ENCODE measurements around the gene EPB41L1.

The EPB41L1 gene

GRCh38 chr20:36266189-36266588, 111.6 kb downstream of the EPB41L1 start:
- DNase-seq = no peak

GRCh38 chr20:36267605-36268381, 113.3 kb downstream of the EPB41L1 start:
- DNase-seq = no peak

- DNase-seq = no peak
Measured at GRCh38 chr20:36268440-36269342, 114.2 kb downstream of the EPB41L1 start.

GRCh38 chr20:36269507-36269906, 115.0 kb downstream of the EPB41L1 start:
- DNase-seq = no peak

- DNase-seq = no peak
Measured at GRCh38 chr20:36270744-36271638, 116.5 kb downstream of the EPB41L1 start.

GRCh38 chr20:36271639-36272546, 117.4 kb downstream of the EPB41L1 start:
- no peak for DNase-seq

GRCh38 chr20:36272547-36273220, 118.1 kb downstream of the EPB41L1 start:
- DNase-seq = no peak

- DNase-seq = no peak
Measured at GRCh38 chr20:36273414-36274180, 119.1 kb downstream of the EPB41L1 start.

GRCh38 chr20:36274181-36274841, 119.8 kb downstream of the EPB41L1 start:
- no peak for DNase-seq

GRCh38 chr20:36275011-36275410, 120.5 kb downstream of the EPB41L1 start:
- no peak for DNase-seq

GRCh38 chr20:36275441-36276189, 121.1 kb downstream of the EPB41L1 start:
- no peak for DNase-seq

GRCh38 chr20:36277546-36277945, 123.0 kb downstream of the EPB41L1 start:
- DNase-seq = no peak

GRCh38 chr20:36279362-36279761, 124.8 kb downstream of the EPB41L1 start:
- no peak for DNase-seq

- no peak for DNase-seq
Measured at GRCh38 chr20:36279776-36280175, 125.2 kb downstream of the EPB41L1 start.

GRCh38 chr20:36281785-36282380, 127.3 kb downstream of the EPB41L1 start:
- DNase-seq = no peak
